ENCODE data around the gene KANK3.
A peak's percentile ranks its signal among the peaks of the same experiment; 100 is the strongest.

The KANK3 gene

GRCh38 chr19:8335343-8336071, 7.6 kb downstream of the KANK3 start:
- Histone ChIP-seq H2AFZ (ENCODE audit: low read depth, low read length) (no peak overlapping the region), H3K23ac (ENCODE audit: low read length in 2 of 2) (peak overlapping the region in 1 of 2 experiments; percentile 35), H2BK120ac (ENCODE audit: low read depth, low read length) (no peak overlapping the region), H3K18ac (ENCODE audit: low read depth in 1 of 2, low read length in 2 of 2) (no peak overlapping the region), H3K14ac (ENCODE audit: low read length in 2 of 2) (no peak overlapping the region), H3K4me3 (ENCODE audit: insufficient read depth in 1 of 2, low read depth in 1 of 2, low read length in 2 of 2) (peak overlapping the region in 1 of 2 experiments; percentile 42), H2BK5ac (ENCODE audit: low read depth, low read length, poor library complexity, severe bottlenecking) (no peak overlapping the region), H3K36me3 (ENCODE audit: control insufficient read depth in 1 of 2, insufficient read depth in 2 of 2, low read depth in 1 of 2, low read length in 2 of 2) (no peaks in the 10 kb centered on the region), H3K9ac (ENCODE audit: low read length) (no peak overlapping the region), H3K27me3 (ENCODE audit: control insufficient read depth in 1 of 2, insufficient read depth in 1 of 2, low read length in 2 of 2) (peaks cover 33 to 52% of the 10 kb centered on the region in 2 experiments), H4K8ac (ENCODE audit: low read length) (no peak overlapping the region), H3K27ac (ENCODE audit: low read length, poor library complexity, severe bottlenecking) (no peak overlapping the region), H4K91ac (ENCODE audit: low read length) (no peak overlapping the region), H2BK15ac (ENCODE audit: low read depth, poor library complexity, severe bottlenecking) (no peak overlapping the region), H3K4me2 (ENCODE audit: low read length, poor library complexity, severe bottlenecking) (peak overlapping the region; percentile 95), H3K4ac (ENCODE audit: low read depth in 1 of 2, low read length in 2 of 2) (no peak overlapping the region), H3K9me3 (ENCODE audit: control insufficient read depth, low read length) (no peaks in the 10 kb centered on the region), H2AK5ac (ENCODE audit: low read length, severe bottlenecking) (no peak overlapping the region), H3K4me1 (ENCODE audit: control insufficient read depth, insufficient read depth, low read depth, low read length) (peaks cover 27% of the 10 kb centered on the region), H3K79me1 (replicated peaks; ENCODE audit: low read length, poor library complexity, severe bottlenecking) (no peaks in the 10 kb centered on the region), H2BK12ac (ENCODE audit: low read length in 2 of 2) (no peak overlapping the region)
- DNase-seq: no peak
- WGBS: 17% methylated on average over 35 of the region's 79 CpGs

- H3K14ac ChIP-seq (ENCODE audit: low read length in 2 of 2): no peak overlapping the region
- no peaks in the 10 kb centered on the region for H3K79me1 ChIP-seq (replicated peaks; ENCODE audit: low read length, poor library complexity, severe bottlenecking)
- H3K4me3 ChIP-seq (ENCODE audit: insufficient read depth in 1 of 2, low read depth in 1 of 2, low read length in 2 of 2): peak overlapping the region in 1 of 2 experiments; percentile 44
- H3K4me2 ChIP-seq (ENCODE audit: low read length, poor library complexity, severe bottlenecking): peak overlapping the region; percentile 95
- H3K4ac ChIP-seq (ENCODE audit: low read depth in 1 of 2, low read length in 2 of 2): no peak overlapping the region
- H2BK5ac ChIP-seq (ENCODE audit: low read depth, low read length, poor library complexity, severe bottlenecking): no peak overlapping the region
- H3K23ac ChIP-seq (ENCODE audit: low read length in 2 of 2): peak overlapping the region in 1 of 2 experiments; percentile 52
- H4K91ac ChIP-seq (ENCODE audit: low read length): no peak overlapping the region
- no peak overlapping the region for H3K9ac ChIP-seq (ENCODE audit: low read length)
- H2BK15ac ChIP-seq (ENCODE audit: low read depth, poor library complexity, severe bottlenecking): no peak overlapping the region
- H2BK12ac ChIP-seq (ENCODE audit: low read length in 2 of 2): no peak overlapping the region
- peak; percentile 51 for DNase-seq
- WGBS: 9% methylated on average over 53 of the region's 117 CpGs
- H2AK5ac ChIP-seq (ENCODE audit: low read length, severe bottlenecking): no peak overlapping the region
- H3K4me1 ChIP-seq (ENCODE audit: control insufficient read depth, insufficient read depth, low read depth, low read length): peaks cover 24% of the 10 kb centered on the region
- no peak overlapping the region for H4K8ac ChIP-seq (ENCODE audit: low read length)
- H3K27me3 ChIP-seq (ENCODE audit: control insufficient read depth in 1 of 2, insufficient read depth in 1 of 2, low read length in 2 of 2): peaks cover 30 to 48% of the 10 kb centered on the region in 2 experiments
- no peak overlapping the region for H3K18ac ChIP-seq (ENCODE audit: low read depth in 1 of 2, low read length in 2 of 2)
- no peak overlapping the region for H2AFZ ChIP-seq (ENCODE audit: low read depth, low read length)
- no peaks in the 10 kb centered on the region for H3K36me3 ChIP-seq (ENCODE audit: control insufficient read depth in 1 of 2, insufficient read depth in 2 of 2, low read depth in 1 of 2, low read length in 2 of 2)
- H3K27ac ChIP-seq (ENCODE audit: low read length, poor library complexity, severe bottlenecking): no peak overlapping the region
- no peak overlapping the region for H2BK120ac ChIP-seq (ENCODE audit: low read depth, low read length)
- no peaks in the 10 kb centered on the region for H3K9me3 ChIP-seq (ENCODE audit: control insufficient read depth, low read length)
Observed at GRCh38 chr19:8334458-8335342, 8.4 kb downstream of the KANK3 start.

- Histone ChIP-seq H2BK12ac (ENCODE audit: low read length in 2 of 2) (no peak overlapping the region), H3K4me1 (ENCODE audit: control insufficient read depth, insufficient read depth, low read depth, low read length) (peaks cover 24% of the 10 kb centered on the region), H3K4me3 (ENCODE audit: insufficient read depth in 1 of 2, low read depth in 1 of 2, low read length in 2 of 2) (no peak overlapping the region), H2BK5ac (ENCODE audit: low read depth, low read length, poor library complexity, severe bottlenecking) (no peak overlapping the region), H3K36me3 (ENCODE audit: control insufficient read depth in 1 of 2, insufficient read depth in 2 of 2, low read depth in 1 of 2, low read length in 2 of 2) (no peaks in the 10 kb centered on the region), H3K18ac (ENCODE audit: low read depth in 1 of 2, low read length in 2 of 2) (no peak overlapping the region), H4K8ac (ENCODE audit: low read length) (no peak overlapping the region), H3K9ac (ENCODE audit: low read length) (no peak overlapping the region), H3K9me3 (ENCODE audit: control insufficient read depth, low read length) (no peaks in the 10 kb centered on the region), H3K79me1 (replicated peaks; ENCODE audit: low read length, poor library complexity, severe bottlenecking) (no peaks in the 10 kb centered on the region), H3K27me3 (ENCODE audit: control insufficient read depth in 1 of 2, insufficient read depth in 1 of 2, low read length in 2 of 2) (peaks cover 30 to 45% of the 10 kb centered on the region in 2 experiments), H4K91ac (ENCODE audit: low read length) (no peak overlapping the region), H2AFZ (ENCODE audit: low read depth, low read length) (no peak overlapping the region), H3K4ac (ENCODE audit: low read depth in 1 of 2, low read length in 2 of 2) (no peak overlapping the region), H2AK5ac (ENCODE audit: low read length, severe bottlenecking) (no peak overlapping the region), H3K23ac (ENCODE audit: low read length in 2 of 2) (no peak overlapping the region), H2BK15ac (ENCODE audit: low read depth, poor library complexity, severe bottlenecking) (no peak overlapping the region), H2BK120ac (ENCODE audit: low read depth, low read length) (no peak overlapping the region), H3K4me2 (ENCODE audit: low read length, poor library complexity, severe bottlenecking) (peak overlapping the region; percentile 5), H3K14ac (ENCODE audit: low read length in 2 of 2) (no peak overlapping the region), H3K27ac (ENCODE audit: low read length, poor library complexity, severe bottlenecking) (no peak overlapping the region)
- 12% methylated on average over 47 of the region's 48 CpGs for WGBS
- no peak for DNase-seq
Observed at GRCh38 chr19:8333767-8334457, 9.2 kb downstream of the KANK3 start.

Data from mesenchymal stem cell (in vitro differentiated cells and primary cell).